ENCODE measurements around the gene KRTAP5-8. TPM values are rescaled to one million over a fixed set of nuclear protein-coding genes. Genes with fewer than 3 reads are reported as not detected.
"Not testable (repeated sequence)": the region's sequence is repeated elsewhere in the genome, so short reads cannot be mapped to it uniquely, and the experiment has no call there.

Gene KRTAP5-8
- total RNA-seq, 1 donor from 2014 or later, result not detected

GRCh38 chr11:71525938-71526495, 11.8 kb upstream of the KRTAP5-8 start:
- H3K27ac Mint-ChIP-seq, result no peak overlapping the region
- H3K36me3 Mint-ChIP-seq (ENCODE audit: low read depth), result no peaks in the 10 kb centered on the region
- H3K4me3 Mint-ChIP-seq (ENCODE audit: low read depth), result no peak overlapping the region
- DNase-seq (ENCODE audit: low spot score), result no peak
- peaks cover 2% of the 10 kb centered on the region for H3K27me3 Mint-ChIP-seq (ENCODE audit: low read depth)
- intact Hi-C loops (cut with micrococcal nuclease), result no loop called here
- no peaks in the 10 kb centered on the region for H3K9me3 Mint-ChIP-seq
- H3K4me1 Mint-ChIP-seq (ENCODE audit: low read depth), result no peaks in the 10 kb centered on the region

GRCh38 chr11:71526796-71527575, 10.8 kb upstream of the KRTAP5-8 start, which contains the start of gene KRTAP5-7:
TSS of gene KRTAP5-7 (plus strand) at chr11:71527267. CDS start at chr11:71527301, 34 bp downstream.
- intact Hi-C loops (cut with micrococcal nuclease); H3K27ac Mint-ChIP-seq; DNase-seq (ENCODE audit: low spot score); H3K27me3 Mint-ChIP-seq (ENCODE audit: low read depth); H3K4me3 Mint-ChIP-seq (ENCODE audit: low read depth); H3K9me3 Mint-ChIP-seq; H3K4me1 Mint-ChIP-seq (ENCODE audit: low read depth); H3K36me3 Mint-ChIP-seq (ENCODE audit: low read depth): not testable (repeated sequence)

GRCh38 chr11:71527576-71528210, 10.1 kb upstream of the KRTAP5-8 start:
- H3K4me1 Mint-ChIP-seq (ENCODE audit: low read depth), result no peaks in the 10 kb centered on the region
- H3K36me3 Mint-ChIP-seq (ENCODE audit: low read depth), result no peaks in the 10 kb centered on the region
- peaks cover 2% of the 10 kb centered on the region for H3K27me3 Mint-ChIP-seq (ENCODE audit: low read depth)
- no peaks in the 10 kb centered on the region for H3K9me3 Mint-ChIP-seq
- intact Hi-C loops (cut with micrococcal nuclease), result no loop called here
- no peak overlapping the region for H3K27ac Mint-ChIP-seq
- H3K4me3 Mint-ChIP-seq (ENCODE audit: low read depth), result no peak overlapping the region
- no peak for DNase-seq (ENCODE audit: low spot score)

- DNase-seq (ENCODE audit: low spot score), result no peak
- H3K4me1 Mint-ChIP-seq (ENCODE audit: low read depth), result no peaks in the 10 kb centered on the region
- no peaks in the 10 kb centered on the region for H3K36me3 Mint-ChIP-seq (ENCODE audit: low read depth)
- H3K27me3 Mint-ChIP-seq (ENCODE audit: low read depth), result peaks cover 2% of the 10 kb centered on the region
- no peak overlapping the region for H3K4me3 Mint-ChIP-seq (ENCODE audit: low read depth)
- H3K27ac Mint-ChIP-seq, result no peak overlapping the region
- intact Hi-C loops (cut with micrococcal nuclease), result no loop called here
- H3K9me3 Mint-ChIP-seq, result no peaks in the 10 kb centered on the region
These were observed 7.2 kb upstream of the KRTAP5-8 start for GRCh38 chr11:71530602-71531001.

- Mint-ChIP-seq H3K4me3 (ENCODE audit: low read depth) (no peak overlapping the region), H3K27ac (no peak overlapping the region), H3K9me3 (no peaks in the 10 kb centered on the region), H3K27me3 (ENCODE audit: low read depth) (peaks cover 2% of the 10 kb centered on the region), H3K4me1 (ENCODE audit: low read depth) (no peaks in the 10 kb centered on the region), H3K36me3 (ENCODE audit: low read depth) (no peaks in the 10 kb centered on the region)
- intact Hi-C loops (cut with micrococcal nuclease), result no loop called here
- DNase-seq (ENCODE audit: low spot score), result no peak
These were observed 5.7 kb upstream of the KRTAP5-8 start for GRCh38 chr11:71532036-71532610.

- H3K4me1 Mint-ChIP-seq (ENCODE audit: low read depth); H3K4me3 Mint-ChIP-seq (ENCODE audit: low read depth); H3K27me3 Mint-ChIP-seq (ENCODE audit: low read depth); H3K27ac Mint-ChIP-seq; intact Hi-C loops (cut with micrococcal nuclease); H3K9me3 Mint-ChIP-seq; DNase-seq (ENCODE audit: low spot score); H3K36me3 Mint-ChIP-seq (ENCODE audit: low read depth): not testable (repeated sequence)
These were observed 2.9 kb upstream of the KRTAP5-8 start for GRCh38 chr11:71534711-71535608.

GRCh38 chr11:71535825-71536224, 2.0 kb upstream of the KRTAP5-8 start:
- no peaks in the 10 kb centered on the region for H3K4me1 Mint-ChIP-seq (ENCODE audit: low read depth)
- no peak overlapping the region for H3K4me3 Mint-ChIP-seq (ENCODE audit: low read depth)
- DNase-seq (ENCODE audit: low spot score), result no peak
- H3K9me3 Mint-ChIP-seq, result peaks cover 3% of the 10 kb centered on the region
- no peaks in the 10 kb centered on the region for H3K27me3 Mint-ChIP-seq (ENCODE audit: low read depth)
- no peak overlapping the region for H3K27ac Mint-ChIP-seq
- intact Hi-C loops (cut with micrococcal nuclease), result no loop called here
- no peaks in the 10 kb centered on the region for H3K36me3 Mint-ChIP-seq (ENCODE audit: low read depth)

- no peaks in the 10 kb centered on the region for H3K36me3 Mint-ChIP-seq (ENCODE audit: low read depth)
These were observed 288 bp upstream of the KRTAP5-8 start for GRCh38 chr11:71537537-71537936.

GRCh38 chr11:71538666-71538990, 803 bp downstream of the KRTAP5-8 start:
- Mint-ChIP-seq H3K4me3 (ENCODE audit: low read depth) (no peak overlapping the region), H3K27ac (no peak overlapping the region), H3K36me3 (ENCODE audit: low read depth) (no peaks in the 10 kb centered on the region), H3K4me1 (ENCODE audit: low read depth) (peaks cover 4% of the 10 kb centered on the region), H3K27me3 (ENCODE audit: low read depth) (no peaks in the 10 kb centered on the region), H3K9me3 (peaks cover 16% of the 10 kb centered on the region)
- no peak for DNase-seq (ENCODE audit: low spot score)
- intact Hi-C loops (cut with micrococcal nuclease), result no loop called here

More at GRCh38 chr11:71537537-71537936, 288 bp upstream of the KRTAP5-8 start:
- no peak overlapping the region for H3K4me3 Mint-ChIP-seq (ENCODE audit: low read depth)
- intact Hi-C loops (cut with micrococcal nuclease), result no loop called here
- no peaks in the 10 kb centered on the region for H3K27me3 Mint-ChIP-seq (ENCODE audit: low read depth)
- H3K4me1 Mint-ChIP-seq (ENCODE audit: low read depth), result no peaks in the 10 kb centered on the region
- H3K9me3 Mint-ChIP-seq, result peaks cover 16% of the 10 kb centered on the region
- DNase-seq (ENCODE audit: low spot score), result no peak
- no peak overlapping the region for H3K27ac Mint-ChIP-seq

- Mint-ChIP-seq H3K9me3 (peaks cover 16% of the 10 kb centered on the region), H3K4me3 (ENCODE audit: low read depth) (no peak overlapping the region), H3K27ac (no peak overlapping the region), H3K36me3 (ENCODE audit: low read depth) (no peaks in the 10 kb centered on the region), H3K4me1 (ENCODE audit: low read depth) (peaks cover 6% of the 10 kb centered on the region), H3K27me3 (ENCODE audit: low read depth) (no peaks in the 10 kb centered on the region)
- intact Hi-C loops (cut with micrococcal nuclease), result no loop called here
- DNase-seq (ENCODE audit: low spot score), result no peak
These were observed 1.2 kb downstream of the KRTAP5-8 start for GRCh38 chr11:71539017-71539416.

- intact Hi-C loops (cut with micrococcal nuclease); H3K4me1 Mint-ChIP-seq (ENCODE audit: low read depth); H3K27me3 Mint-ChIP-seq (ENCODE audit: low read depth); DNase-seq (ENCODE audit: low spot score); H3K4me3 Mint-ChIP-seq (ENCODE audit: low read depth); H3K36me3 Mint-ChIP-seq (ENCODE audit: low read depth); H3K27ac Mint-ChIP-seq: not testable (repeated sequence)
- H3K9me3 Mint-ChIP-seq, result peaks cover 16% of the 10 kb centered on the region
These were observed 2.1 kb downstream of the KRTAP5-8 start for GRCh38 chr11:71539971-71540370.

- H3K4me3 Mint-ChIP-seq (ENCODE audit: low read depth); intact Hi-C loops (cut with micrococcal nuclease): not testable (repeated sequence)
These were observed 2.9 kb downstream of the KRTAP5-8 start for GRCh38 chr11:71540521-71541304.

More at GRCh38 chr11:71540521-71541304, 2.9 kb downstream of the KRTAP5-8 start:
- H3K9me3 Mint-ChIP-seq, result peaks cover 16% of the 10 kb centered on the region
- H3K27me3 Mint-ChIP-seq (ENCODE audit: low read depth); DNase-seq (ENCODE audit: low spot score); H3K36me3 Mint-ChIP-seq (ENCODE audit: low read depth); H3K4me1 Mint-ChIP-seq (ENCODE audit: low read depth): not testable (repeated sequence)
- peak overlapping the region; percentile 46 for H3K27ac Mint-ChIP-seq
